Measurements from ENCODE around the gene PRR19. TPM values are rescaled to one million over a fixed set of nuclear protein-coding genes. Genes with fewer than 3 reads are reported as not detected.

Gene PRR19
- polyA plus RNA-seq, 1 donor from 2014 or later, result 2.4 TPM

DNA sequence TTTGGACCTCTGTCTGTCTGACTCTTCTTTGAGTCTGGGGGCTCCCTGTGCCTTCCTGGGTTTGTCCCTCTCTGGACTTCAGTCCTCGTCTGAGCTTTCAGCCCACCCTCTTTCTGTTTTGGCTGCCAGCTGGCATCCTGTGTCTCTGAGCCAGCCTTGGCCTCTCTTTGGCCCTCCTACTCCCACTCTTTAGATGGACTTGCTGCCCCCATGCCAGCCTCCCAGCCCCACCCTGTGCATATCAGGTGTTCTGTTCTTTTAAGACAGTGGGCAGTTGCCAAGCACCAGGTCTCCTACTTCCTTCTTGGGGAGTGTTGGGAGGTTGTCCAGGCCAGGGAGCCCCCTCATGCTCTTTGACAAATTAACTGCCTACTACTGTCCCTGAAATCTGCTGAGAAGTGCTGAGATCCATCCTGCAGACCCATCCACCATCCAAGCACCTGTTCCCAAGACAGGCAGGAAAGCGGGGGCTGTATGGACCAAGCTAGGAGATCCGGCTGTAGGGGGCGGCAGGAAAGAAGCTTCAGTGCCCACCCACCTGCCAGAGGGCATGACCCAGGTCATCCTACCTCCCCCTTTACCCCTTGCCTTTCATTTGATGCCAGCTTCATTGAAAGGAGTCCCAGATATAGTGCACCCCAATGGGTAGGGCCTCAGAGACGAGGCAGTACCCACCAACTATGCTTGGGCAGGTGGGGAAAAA, 23.3 kb upstream of the PRR19 start:
- peak overlapping the region; percentile 90 for H3K4me2 ChIP-seq (ENCODE audit: low read length)
- H3K27ac ChIP-seq (ENCODE audit: low read length), result peak overlapping the region; percentile 99
- H4K20me1 ChIP-seq (ENCODE audit: insufficient read depth), result no peaks in the 10 kb centered on the region
- H3F3A ChIP-seq (ENCODE audit: insufficient read depth, low read length, poor library complexity, severe bottlenecking), result no peaks in the 10 kb centered on the region
- no peaks in the 10 kb centered on the region for H3K27me3 ChIP-seq (ENCODE audit: insufficient read depth, low read depth, low read length)
- H3K9me2 ChIP-seq (ENCODE audit: insufficient read depth, low read length), result no peaks in the 10 kb centered on the region
- TF ChIP-seq TAF1 (IDR thresholded peaks at IDR 0.05; ENCODE audit: low read depth) (no peak), EZH2 (IDR thresholded peaks at IDR 0.05; ENCODE audit: borderline replicate concordance, insufficient read depth, low read length, poor library complexity, severe bottlenecking) (no peak), POLR2AphosphoS5 (IDR thresholded peaks at IDR 0.05) (no peak), RAD21 (conservative IDR thresholded peaks at IDR 0.05) (no peak)
- TF ChIP-seq, protein P1, sequence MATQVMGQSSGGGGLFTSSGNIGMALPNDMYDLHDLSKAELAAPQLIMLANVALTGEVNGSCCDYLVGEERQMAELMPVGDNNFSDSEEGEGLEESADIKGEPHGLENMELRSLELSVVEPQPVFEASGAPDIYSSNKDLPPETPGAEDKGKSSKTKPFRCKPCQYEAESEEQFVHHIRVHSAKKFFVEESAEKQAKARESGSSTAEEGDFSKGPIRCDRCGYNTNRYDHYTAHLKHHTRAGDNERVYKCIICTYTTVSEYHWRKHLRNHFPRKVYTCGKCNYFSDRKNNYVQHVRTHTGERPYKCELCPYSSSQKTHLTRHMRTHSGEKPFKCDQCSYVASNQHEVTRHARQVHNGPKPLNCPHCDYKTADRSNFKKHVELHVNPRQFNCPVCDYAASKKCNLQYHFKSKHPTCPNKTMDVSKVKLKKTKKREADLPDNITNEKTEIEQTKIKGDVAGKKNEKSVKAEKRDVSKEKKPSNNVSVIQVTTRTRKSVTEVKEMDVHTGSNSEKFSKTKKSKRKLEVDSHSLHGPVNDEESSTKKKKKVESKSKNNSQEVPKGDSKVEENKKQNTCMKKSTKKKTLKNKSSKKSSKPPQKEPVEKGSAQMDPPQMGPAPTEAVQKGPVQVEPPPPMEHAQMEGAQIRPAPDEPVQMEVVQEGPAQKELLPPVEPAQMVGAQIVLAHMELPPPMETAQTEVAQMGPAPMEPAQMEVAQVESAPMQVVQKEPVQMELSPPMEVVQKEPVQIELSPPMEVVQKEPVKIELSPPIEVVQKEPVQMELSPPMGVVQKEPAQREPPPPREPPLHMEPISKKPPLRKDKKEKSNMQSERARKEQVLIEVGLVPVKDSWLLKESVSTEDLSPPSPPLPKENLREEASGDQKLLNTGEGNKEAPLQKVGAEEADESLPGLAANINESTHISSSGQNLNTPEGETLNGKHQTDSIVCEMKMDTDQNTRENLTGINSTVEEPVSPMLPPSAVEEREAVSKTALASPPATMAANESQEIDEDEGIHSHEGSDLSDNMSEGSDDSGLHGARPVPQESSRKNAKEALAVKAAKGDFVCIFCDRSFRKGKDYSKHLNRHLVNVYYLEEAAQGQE (IDR thresholded peaks at IDR 0.05; ENCODE audit: borderline replicate concordance), result no peak
- TF ChIP-seq, protein P2, sequence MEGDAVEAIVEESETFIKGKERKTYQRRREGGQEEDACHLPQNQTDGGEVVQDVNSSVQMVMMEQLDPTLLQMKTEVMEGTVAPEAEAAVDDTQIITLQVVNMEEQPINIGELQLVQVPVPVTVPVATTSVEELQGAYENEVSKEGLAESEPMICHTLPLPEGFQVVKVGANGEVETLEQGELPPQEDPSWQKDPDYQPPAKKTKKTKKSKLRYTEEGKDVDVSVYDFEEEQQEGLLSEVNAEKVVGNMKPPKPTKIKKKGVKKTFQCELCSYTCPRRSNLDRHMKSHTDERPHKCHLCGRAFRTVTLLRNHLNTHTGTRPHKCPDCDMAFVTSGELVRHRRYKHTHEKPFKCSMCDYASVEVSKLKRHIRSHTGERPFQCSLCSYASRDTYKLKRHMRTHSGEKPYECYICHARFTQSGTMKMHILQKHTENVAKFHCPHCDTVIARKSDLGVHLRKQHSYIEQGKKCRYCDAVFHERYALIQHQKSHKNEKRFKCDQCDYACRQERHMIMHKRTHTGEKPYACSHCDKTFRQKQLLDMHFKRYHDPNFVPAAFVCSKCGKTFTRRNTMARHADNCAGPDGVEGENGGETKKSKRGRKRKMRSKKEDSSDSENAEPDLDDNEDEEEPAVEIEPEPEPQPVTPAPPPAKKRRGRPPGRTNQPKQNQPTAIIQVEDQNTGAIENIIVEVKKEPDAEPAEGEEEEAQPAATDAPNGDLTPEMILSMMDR (IDR thresholded peaks at IDR 0.05; ENCODE audit: poor library complexity, severe bottlenecking), result no peak
- H3K36me3 ChIP-seq (ENCODE audit: insufficient read depth, low read length), result peaks cover 6% of the 10 kb centered on the region
- H3K79me2 ChIP-seq (replicated peaks; ENCODE audit: insufficient read depth, low read length), result peaks cover 30% of the 10 kb centered on the region
- no peaks in the 10 kb centered on the region for H3K9me3 ChIP-seq (ENCODE audit: low read length)
- H3K9ac ChIP-seq (ENCODE audit: low read length), result peak overlapping the region; percentile 95
- H2AFZ ChIP-seq (ENCODE audit: low read depth, low read length), result no peak overlapping the region
- peak overlapping the region; percentile 91 for H3K4me3 ChIP-seq (ENCODE audit: low read length)

DNA sequence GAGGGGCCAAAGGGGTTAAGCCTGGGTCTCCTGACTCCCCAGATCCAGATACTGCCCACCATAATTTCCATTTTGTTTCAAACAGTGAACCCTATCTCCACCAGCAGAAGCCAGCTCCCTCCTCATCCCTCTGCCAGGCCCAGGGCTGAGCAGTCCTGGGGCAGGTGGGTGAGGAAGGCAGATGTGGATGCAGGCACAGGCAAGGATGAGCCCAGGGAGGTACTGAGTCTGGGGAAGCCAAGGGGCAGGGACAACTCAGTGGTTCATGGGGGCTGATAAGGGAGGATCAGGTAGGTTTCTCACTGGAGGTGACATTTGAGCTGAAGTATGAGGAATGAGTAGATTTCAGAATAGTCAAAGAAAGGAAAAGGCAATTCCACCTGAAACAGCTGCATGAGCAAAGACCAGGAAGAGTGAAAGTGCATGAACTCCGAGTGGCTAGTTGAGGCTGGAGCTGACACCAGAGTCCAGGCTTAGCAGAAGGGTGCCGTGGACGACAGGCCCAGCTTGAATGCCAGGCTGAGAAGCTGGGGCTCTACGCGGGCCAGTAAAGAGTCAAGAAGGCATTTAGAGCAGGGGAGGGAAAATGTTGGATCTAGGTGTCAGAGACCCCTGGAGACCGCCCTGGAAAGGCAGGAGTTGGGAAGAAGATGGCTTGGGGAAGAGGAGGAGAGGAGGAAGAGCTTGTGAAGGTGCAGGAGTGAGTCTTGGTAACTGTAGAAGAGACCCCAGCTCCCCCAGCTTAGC, 22.6 kb upstream of the PRR19 start:
- TF ChIP-seq RAD21 (conservative IDR thresholded peaks at IDR 0.05) (no peak), POLR2AphosphoS5 (IDR thresholded peaks at IDR 0.05) (no peak), MXI1 (conservative IDR thresholded peaks at IDR 0.05; ENCODE audit: poor library complexity, severe bottlenecking) (peak; percentile 34)
- Histone ChIP-seq H2AFZ (ENCODE audit: low read depth, low read length) (no peak overlapping the region), H3K27ac (ENCODE audit: low read length) (peak overlapping the region; percentile 99)

More for the DNA sequence above, 22.6 kb upstream of the PRR19 start:
- peak overlapping the region; percentile 90 for H3K4me2 ChIP-seq (ENCODE audit: low read length)
- H3F3A ChIP-seq (ENCODE audit: insufficient read depth, low read length, poor library complexity, severe bottlenecking), result no peaks in the 10 kb centered on the region
- H3K79me2 ChIP-seq (replicated peaks; ENCODE audit: insufficient read depth, low read length), result peaks cover 26% of the 10 kb centered on the region
- H4K20me1 ChIP-seq (ENCODE audit: insufficient read depth), result no peaks in the 10 kb centered on the region
- H3K27me3 ChIP-seq (ENCODE audit: insufficient read depth, low read depth, low read length), result no peaks in the 10 kb centered on the region
- H3K9me3 ChIP-seq (ENCODE audit: low read length), result no peaks in the 10 kb centered on the region
- peak overlapping the region; percentile 91 for H3K4me3 ChIP-seq (ENCODE audit: low read length)
- H3K9me2 ChIP-seq (ENCODE audit: insufficient read depth, low read length), result no peaks in the 10 kb centered on the region
- peaks cover 2% of the 10 kb centered on the region for H3K36me3 ChIP-seq (ENCODE audit: insufficient read depth, low read length)
- H3K9ac ChIP-seq (ENCODE audit: low read length), result peak overlapping the region; percentile 95

All from neural cell (in vitro differentiated cells).